H1 (cell line): Measurements from ENCODE around the gene CCDC183. TPM values are rescaled to one million over a fixed set of nuclear protein-coding genes. Genes with fewer than 3 reads are reported as not detected.

Experiments
- CTCF ChIA-PET: fragments of 300-600 bp; sonication (Branson Sonifier 250); formaldehyde crosslinking; loops from one replicate; lab custom pipeline; 2021; ENCODE audit not compliant: partially characterized antibody; lab: Charles Lee
- POLR2A ChIA-PET: fragments of 300-600 bp; sonication (Branson Sonifier 250); formaldehyde crosslinking; loops from one replicate; lab custom pipeline; 2021; ENCODE audit warnings: inconsistent platforms; ENCODE audit not compliant: partially characterized antibody; lab: Charles Lee
- DNase-seq, 2 experiments: peaks; one replicate each; pipeline versions ENCODE4 v3.0.0 to v3.0.0-alpha.2; 2010 to 2022; ENCODE audit warnings: low spot score in 2 of 2, low read depth in 1 of 2, mixed read lengths in 1 of 2
- FAIRE-seq: peaks from 2 replicates; lab custom pipeline; 2011; peaks lifted over from hg19 to GRCh38; lab: Jason Lieb, UNC
- H2AFZ ChIP-seq: 2 replicates; pipeline ENCODE4 v1.8.1; 2012; ENCODE audit warnings: low read length, inconsistent platforms
- H2AK5ac ChIP-seq: 2 replicates; pipeline ENCODE4 v1.6.1; 2013; ENCODE audit warnings: low read depth, low read length
- H2BK120ac ChIP-seq: replicated peaks from 2 replicates; pipeline ENCODE3; 2013; ENCODE audit warnings: low read depth, low read length, inconsistent platforms
- H2BK12ac ChIP-seq: 2 replicates; pipeline ENCODE4 v1.6.1; 2013; ENCODE audit warnings: low read depth, low read length
- H2BK15ac ChIP-seq: 2 replicates; pipeline ENCODE4 v1.6.1; 2013; ENCODE audit warnings: low read length
- H2BK20ac ChIP-seq: 2 replicates; pipeline ENCODE4 v1.6.1; 2013; ENCODE audit warnings: low read length
- H2BK5ac ChIP-seq: 2 replicates; pipeline ENCODE4 v1.6.1; 2013; ENCODE audit warnings: low read depth, low read length
- H3K14ac ChIP-seq: 2 replicates; pipeline ENCODE4 v1.6.1; 2013; ENCODE audit warnings: inconsistent platforms; ENCODE audit not compliant: insufficient read length
- H3K18ac ChIP-seq: 2 replicates; pipeline ENCODE4 v1.6.1; 2013; ENCODE audit warnings: low read length; ENCODE audit errors: extremely low read depth
- H3K23ac ChIP-seq: 2 replicates; pipeline ENCODE4 v1.6.1; 2013; ENCODE audit warnings: inconsistent platforms; ENCODE audit not compliant: insufficient read length
- H3K23me2 ChIP-seq: 2 replicates; pipeline ENCODE4 v1.6.1; 2013; ENCODE audit warnings: low read depth, low read length
- H3K27ac ChIP-seq: 2 replicates; pipeline ENCODE4 v1.6.1; 2011; ENCODE audit warnings: low read depth, low read length, inconsistent platforms
- H3K27me3 ChIP-seq, 4 experiments: replicated peaks in 1 of 4; 1 replicate in 1 of 4; 2 replicates in 3 of 4; pipeline versions ENCODE4 v1.6.1 to v1.8.1; 2011 to 2013; ENCODE audit warnings: low read length in 3 of 4, mild to moderate bottlenecking in 3 of 4, inconsistent platforms in 2 of 4, mixed read lengths in 2 of 4, moderate library complexity in 1 of 4; ENCODE audit not compliant: control insufficient read depth in 3 of 4, insufficient read depth in 3 of 4; ENCODE audit errors: extremely low read depth in 1 of 4
- H3K36me3 ChIP-seq, 4 experiments: 2 replicates each; pipeline versions ENCODE4 v1.6.1 to v1.8.1; 2011 to 2013; ENCODE audit warnings: mild to moderate bottlenecking in 4 of 4, low read length in 3 of 4, moderate library complexity in 2 of 4, control low read depth in 1 of 4, inconsistent platforms in 1 of 4; ENCODE audit not compliant: insufficient read depth in 4 of 4, control insufficient read depth in 2 of 4
- H3K4ac ChIP-seq: replicated peaks from 2 replicates; pipeline ENCODE3; 2013; ENCODE audit warnings: low read length, low read depth, mixed read lengths, inconsistent platforms; ENCODE audit not compliant: insufficient read length
- H3K4me1 ChIP-seq, 4 experiments: replicated peaks in 1 of 4; 1 replicate in 1 of 4; 2 replicates in 3 of 4; pipeline versions ENCODE4 v1.6.1 to v1.8.1; 2011 to 2013; ENCODE audit warnings: low read length in 3 of 4, inconsistent platforms in 2 of 4, mixed read lengths in 1 of 4; ENCODE audit not compliant: insufficient read depth in 4 of 4, control insufficient read depth in 3 of 4
- H3K4me2 ChIP-seq, 2 experiments: 2 replicates each; pipeline versions ENCODE4 v1.6.1 to v1.8.1; 2011 to 2013; ENCODE audit warnings: low read depth in 2 of 2, low read length in 2 of 2, control low read depth in 1 of 2, inconsistent platforms in 1 of 2, mild to moderate bottlenecking in 1 of 2; ENCODE audit not compliant: insufficient read depth in 1 of 2
- H3K4me3 ChIP-seq, 4 experiments: fragments of 200-600, 300-600 bp in 1 of 4; sonication (generic), shearing (Covaris generic), sonication (Bioruptor Twin) in 1 of 4; 2 replicates each; pipeline versions ENCODE4 v1.5.1 to v1.8.1; 2011 to 2016; ENCODE audit warnings: low read length in 4 of 4, low read depth in 3 of 4, control low read depth in 2 of 4, inconsistent platforms in 2 of 4, mild to moderate bottlenecking in 2 of 4, mixed read lengths in 1 of 4, moderate library complexity in 1 of 4; ENCODE audit not compliant: insufficient read depth in 2 of 4; ENCODE audit errors: extremely low read depth in 1 of 4
- H3K56ac ChIP-seq: replicated peaks from 2 replicates; pipeline ENCODE3; 2013; ENCODE audit warnings: low read depth, mild to moderate bottlenecking, mixed read lengths, low read length, inconsistent platforms; ENCODE audit not compliant: insufficient read length
- H3K79me1 ChIP-seq: 2 replicates; pipeline ENCODE4 v1.6.1; 2013; ENCODE audit warnings: low read depth, low read length, control low read depth
- H3K79me2 ChIP-seq, 2 experiments: 2 replicates each; pipeline versions ENCODE4 v1.6.1 to v1.8.1; 2012 to 2013; ENCODE audit warnings: low read length in 2 of 2, mild to moderate bottlenecking in 2 of 2, inconsistent platforms in 1 of 2; ENCODE audit not compliant: insufficient read depth in 2 of 2, control insufficient read depth in 1 of 2
- H3K9ac ChIP-seq, 4 experiments: replicated peaks in 1 of 4; 1 replicate in 1 of 4; 2 replicates in 3 of 4; pipeline versions ENCODE4 v1.6.1 to v1.8.1; 2011 to 2013; ENCODE audit warnings: low read depth in 3 of 4, low read length in 3 of 4, control low read depth in 2 of 4, mild to moderate bottlenecking in 2 of 4, moderate library complexity in 2 of 4, inconsistent platforms in 1 of 4; ENCODE audit errors: extremely low read depth in 1 of 4
- H3K9me3 ChIP-seq, 2 experiments: 2 replicates each; pipeline versions ENCODE4 v1.6.1 to v1.8.1; 2012 to 2013; ENCODE audit warnings: mild to moderate bottlenecking in 2 of 2, moderate library complexity in 2 of 2, control low read depth in 1 of 2, inconsistent platforms in 1 of 2, low read depth in 1 of 2, low read length in 1 of 2, mixed read lengths in 1 of 2; ENCODE audit not compliant: insufficient read depth in 2 of 2
- H4K20me1 ChIP-seq, 2 experiments: replicated peaks in 1 of 2; 2 replicates each; pipeline versions ENCODE3 to v1.8.1; 2011 to 2013; ENCODE audit warnings: inconsistent platforms in 2 of 2, low read length in 2 of 2, mild to moderate bottlenecking in 1 of 2; ENCODE audit not compliant: insufficient read depth in 2 of 2, control insufficient read depth in 1 of 2
- H4K5ac ChIP-seq: 2 replicates; pipeline ENCODE4 v1.6.1; 2013; ENCODE audit warnings: low read length, low read depth, mixed read lengths, inconsistent platforms; ENCODE audit not compliant: insufficient read length
- H4K8ac ChIP-seq: 2 replicates; pipeline ENCODE4 v1.8.0; 2013; ENCODE audit warnings: mild to moderate bottlenecking, moderate library complexity, low read length, inconsistent platforms; ENCODE audit not compliant: insufficient read depth; ENCODE audit errors: extremely low read depth
- H4K91ac ChIP-seq: replicated peaks from 2 replicates; pipeline ENCODE3; 2013; ENCODE audit warnings: low read length, mixed read lengths, inconsistent platforms; ENCODE audit not compliant: insufficient read length
- BCL11A ChIP-seq, 2 experiments: IDR thresholded peaks; one replicate each; pipeline ENCODE4 v1.6.1; 2011; ENCODE audit warnings: low read depth in 2 of 2, low read length in 2 of 2, mild to moderate bottlenecking in 2 of 2
- BRCA1 ChIP-seq: IDR thresholded peaks from 2 replicates; pipeline ENCODE4 v1.6.1; 2012; ENCODE audit warnings: low read depth, low read length, improper control_type of control experiment
- CBX5 ChIP-seq: fragments of 300-800, 300-1000 bp; sonication (generic); IDR thresholded peaks from 2 replicates; pipeline ENCODE4 v1.7.1; 2016; ENCODE audit warnings: antibody characterized with exemption, low read length, low read depth
- CEBPB ChIP-seq: IDR thresholded peaks from 2 replicates; pipeline ENCODE4 v1.6.1; 2012; ENCODE audit warnings: low read depth, low read length
- CTBP2 ChIP-seq: IDR thresholded peaks from 2 replicates; pipeline ENCODE4 v1.7.0; 2011; ENCODE audit warnings: borderline replicate concordance, mild to moderate bottlenecking, moderate library complexity, mixed read lengths, low read length; ENCODE audit not compliant: insufficient read depth, insufficient read length
- E2F6 ChIP-seq: IDR thresholded peaks from 2 replicates; pipeline ENCODE4 v1.6.1; 2012; ENCODE audit warnings: inconsistent platforms
- EZH2 ChIP-seq: fragments of 200-600 bp; sonication (generic); IDR thresholded peaks from 2 replicates; pipeline ENCODE4 v1.7.1; 2012; ENCODE audit warnings: low read depth, mild to moderate bottlenecking, moderate library complexity, low read length, inconsistent platforms; ENCODE audit not compliant: severe bottlenecking
- JUND ChIP-seq: IDR thresholded peaks from 2 replicates; pipeline ENCODE4 v1.6.1; 2011; ENCODE audit warnings: mild to moderate bottlenecking, improper control_type of control experiment, low read length
- KDM5A ChIP-seq: fragments of 200-600 bp; IDR thresholded peaks from 2 replicates; pipeline ENCODE4 v1.7.1; 2012; ENCODE audit warnings: mild to moderate bottlenecking, low read length, inconsistent platforms, mixed read lengths
- SP2 ChIP-seq: IDR thresholded peaks from 2 replicates; pipeline ENCODE4 v1.6.1; 2012; ENCODE audit warnings: mild to moderate bottlenecking, low read length, inconsistent platforms
- TAF7 ChIP-seq: optimal IDR thresholded peaks from 2 replicates; pipeline ENCODE3; 2011; ENCODE audit warnings: low read depth, mild to moderate bottlenecking, inconsistent platforms, low read length, moderate library complexity, borderline replicate concordance
- TBP ChIP-seq: IDR thresholded peaks from 2 replicates; pipeline ENCODE4 v1.6.1; 2011; ENCODE audit warnings: low read depth, low read length, improper control_type of control experiment
- USF2 ChIP-seq: IDR thresholded peaks from 2 replicates; pipeline ENCODE4 v1.6.1; 2011; ENCODE audit warnings: low read length, improper control_type of control experiment
- WGBS, 2 experiments: shearing (Covaris generic) in 1 of 2; methylation state at CpG; one replicate each; pipeline versions ENCODE4 v1.1.6 to v1.1.7; 2013 to 2015; ENCODE audit warnings: low lambda C conversion rate in 2 of 2, mixed read lengths in 2 of 2, inconsistent platforms in 1 of 2, low coverage in 1 of 2, missing lambda C conversion rate in 1 of 2; ENCODE audit not compliant: insufficient replicate concordance in 2 of 2, insufficient coverage in 1 of 2, insufficient read length in 1 of 2; ENCODE audit errors: extremely low coverage in 1 of 2, missing lambda C conversion rate in 1 of 2; 5-methylcytosine and 5-hydroxymethylcytosine counted together
- polyA plus RNA-seq, 7 experiments: library from polyadenylated mRNA; depleted of rRNA in 3 of 7; stranded (reverse) in 5 of 7; unstranded in 2 of 7; fragments of >200 nt in 5 of 7; fragments of 200-250 nt in 2 of 7; gene quantifications; 1 replicate in 5 of 7; 2 replicates in 1 of 7; 4 replicates in 1 of 7; pipeline versions ENCODE4 v1.2.1 to v1.2.3, GENCODE V29; 2011 to 2013; ENCODE audit warnings: missing spikeins in 2 of 7, mixed read lengths in 2 of 7
- total RNA-seq: library from RNA; stranded (reverse); fragmentation: NEBNext Ultra II Directional; extraction: Animal tissue kit (Norgen Biotek cat#: 25700); gene quantifications from 2 replicates; pipeline ENCODE4 v1.2.1, GENCODE V29; 2021

The CCDC183 gene
- total and polyA plus RNA-seq, 2 of the 8 experiments (the other 6 are each of a cell fraction or from before 2014, with no cell fraction given), result 0.51 to 1.6 TPM

- H3K23me2 ChIP-seq, result no peaks in the 10 kb centered on the region; the same call in 1 of the 2 replicates
- H2BK20ac ChIP-seq, result no peak overlapping the region
- no peaks in the 10 kb centered on the region; the same call in 1 of the 2 replicates for H3K79me1 ChIP-seq
- H2BK120ac ChIP-seq, result no peak overlapping the region
- no peak overlapping the region for H2AFZ ChIP-seq
- H3K4me3 ChIP-seq, result no peak overlapping the region
- H3K27ac ChIP-seq, result no peak overlapping the region
- no peak overlapping the region for H3K23ac ChIP-seq
- no peak overlapping the region for H3K14ac ChIP-seq
- 77% methylated on average over 3 of the region's 3 CpGs; no CpG with 5 or more reads in 1 of the 2 experiments for whole genome bisulfite sequencing, 2 experiments
- H4K91ac ChIP-seq, result no peak overlapping the region
- ChIA-PET POLR2A (no interaction called here), CTCF (no interaction called here)
- no peak for DNase-seq
- peaks cover 0 to 8% of the 10 kb centered on the region in 2 experiments for H4K20me1 ChIP-seq
- no peaks in the 10 kb centered on the region for H3K36me3 ChIP-seq
- H2AK5ac ChIP-seq, result no peak overlapping the region
- FAIRE-seq, result no peak
- no peaks in the 10 kb centered on the region for H3K79me2 ChIP-seq
- no peak overlapping the region for H2BK15ac ChIP-seq
- no peak overlapping the region for H3K9ac ChIP-seq
- H3K4ac ChIP-seq, result no peak overlapping the region
- no peak overlapping the region for H3K56ac ChIP-seq
- no peak overlapping the region for H4K8ac ChIP-seq
- H2BK12ac ChIP-seq, result no peak overlapping the region
- H4K5ac ChIP-seq, result no peak overlapping the region
- no peak overlapping the region for H3K18ac ChIP-seq
- H3K4me1 ChIP-seq, result peaks cover 0 to 7% (median 3%) of the 10 kb centered on the region in 4 experiments; a peak in 4 of 7 replicates
- H3K27me3 ChIP-seq, result no peaks in the 10 kb centered on the region
- H3K9me3 ChIP-seq, result no peaks in the 10 kb centered on the region
- no peak overlapping the region for H2BK5ac ChIP-seq
- no peak overlapping the region for H3K4me2 ChIP-seq
- TF ChIP-seq EZH2 (no peak), BCL11A (IDR thresholded peaks at IDR 0.05; ENCODE audit: low read depth in 2 of 2, low read length in 2 of 2) (no peak), SP2 (no peak), TBP (no peak), E2F6 (no peak), CBX5 (no peak), TAF7 (no peak), JUND (no peak), KDM5A (no peak), CTBP2 (no peak), CEBPB (no peak), BRCA1 (no peak), USF2 (no peak)
These were observed 6.6 kb upstream of the CCDC183 start for GRCh38 chr9:136789523-136789937.
